GM19455 (cell line): ENCODE data around the gene KRT40.

Experiments
- ATAC-seq: cut with Tn5 transposase; IDR thresholded peaks from one replicate; pipeline ENCODE4 v1.9.1; 2021; ENCODE audit not compliant: unreplicated experiment

Gene KRT40

DNA sequence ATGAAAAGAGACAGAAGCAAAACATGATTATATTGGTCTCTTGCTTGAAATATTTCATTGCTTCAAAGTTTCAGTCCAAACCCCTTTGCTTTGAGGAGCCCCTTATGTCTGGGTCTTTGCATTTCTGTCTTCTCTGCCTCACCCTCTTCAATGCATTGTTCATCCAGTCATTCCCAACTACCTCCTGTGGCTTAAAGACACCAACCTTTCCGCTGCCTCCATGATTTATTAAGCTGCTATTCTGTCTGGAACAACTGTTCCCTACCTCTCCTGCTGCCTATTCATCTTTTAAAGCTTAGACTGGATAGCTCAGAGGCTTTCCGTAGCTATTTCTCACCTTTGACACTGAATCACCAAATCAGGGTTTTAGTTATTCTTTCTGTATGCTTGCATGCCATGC is 13.2 kb upstream of the KRT40 start:
- no peak for ATAC-seq

DNA sequence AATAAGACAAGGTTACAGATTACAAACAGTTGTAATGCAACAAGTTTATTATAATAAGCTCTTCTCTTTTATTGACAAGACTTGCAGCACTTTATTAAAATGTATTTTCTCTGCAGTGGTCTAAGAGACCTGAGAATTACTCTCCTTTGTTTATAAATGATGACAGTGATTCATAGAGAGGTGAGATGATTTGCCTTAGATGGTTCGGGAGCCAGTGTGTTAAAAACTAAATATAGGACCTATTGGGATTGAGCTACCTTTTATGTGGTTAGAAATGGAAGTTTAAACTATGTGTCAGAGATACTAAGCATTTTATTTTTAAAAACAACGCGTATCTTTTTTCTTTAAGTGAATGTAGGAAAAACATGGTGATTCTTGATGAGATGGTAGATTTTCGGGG is 12.7 kb upstream of the KRT40 start:
- no peak for ATAC-seq

DNA sequence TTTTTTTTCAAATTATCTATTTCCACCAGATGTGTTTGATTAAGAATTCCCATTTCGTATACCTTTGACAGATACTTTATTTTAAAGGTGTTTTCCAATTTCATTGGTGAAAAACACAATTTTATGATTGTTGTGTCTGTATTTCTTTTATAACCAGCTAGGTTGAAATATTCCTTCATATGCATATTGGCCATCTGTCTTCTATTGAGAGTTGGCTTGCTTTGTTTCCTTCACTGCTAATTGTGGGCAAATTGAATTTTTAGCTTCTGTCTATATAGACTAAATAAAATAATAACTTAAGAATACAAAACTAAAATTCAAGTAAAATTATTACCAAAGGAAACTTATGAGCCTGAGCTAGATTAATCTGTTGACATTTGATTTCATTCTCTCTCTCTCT is 11.0 kb upstream of the KRT40 start:
- no peak for ATAC-seq

DNA sequence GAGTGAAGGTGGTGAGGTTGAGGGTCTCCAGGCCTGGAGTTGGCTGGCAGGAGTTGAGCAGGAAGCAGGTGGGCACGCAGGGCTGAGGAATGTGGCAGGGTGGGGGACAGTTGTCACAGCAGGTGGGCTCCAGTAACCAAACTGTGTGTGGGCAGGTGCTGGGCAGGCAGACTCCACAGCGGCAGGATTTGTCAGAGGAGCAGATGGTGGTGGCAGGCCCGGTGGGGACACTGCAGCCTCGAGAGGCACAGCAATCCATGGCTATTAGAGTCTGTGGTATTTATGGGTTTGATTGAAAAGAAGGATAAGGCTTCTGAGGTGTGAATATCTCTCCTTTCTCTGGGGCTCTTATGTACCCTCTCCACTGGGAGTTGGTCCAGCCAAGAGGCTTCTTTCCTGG is 9.7 kb upstream of the KRT40 start, which contains the start of gene KRTAP3-3:
Gene KRTAP3-3 (minus strand): TSS at position 326 of the 400 bp plus-strand sequence. CDS start 67 bp downstream, at position 259.
- no peak for ATAC-seq

DNA sequence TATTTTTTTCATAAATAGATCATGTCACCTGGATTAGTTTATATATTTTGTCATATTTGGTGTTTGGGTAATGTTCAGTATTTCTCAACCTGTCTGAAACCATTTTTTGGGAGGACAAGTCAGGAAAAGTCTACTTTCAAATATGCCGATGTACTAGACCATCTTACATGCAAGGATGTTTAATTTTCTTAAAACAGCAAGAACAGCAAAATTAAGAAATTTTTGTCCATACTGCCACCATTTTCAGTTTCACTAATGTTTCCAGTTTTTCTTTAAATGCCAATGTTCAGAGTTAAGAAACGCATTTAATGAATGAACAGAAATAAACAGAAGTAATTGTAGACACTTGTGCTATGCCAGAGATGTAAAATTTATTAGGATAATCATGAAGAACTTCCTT is 9.0 kb upstream of the KRT40 start:
- ATAC-seq, result no peak

DNA sequence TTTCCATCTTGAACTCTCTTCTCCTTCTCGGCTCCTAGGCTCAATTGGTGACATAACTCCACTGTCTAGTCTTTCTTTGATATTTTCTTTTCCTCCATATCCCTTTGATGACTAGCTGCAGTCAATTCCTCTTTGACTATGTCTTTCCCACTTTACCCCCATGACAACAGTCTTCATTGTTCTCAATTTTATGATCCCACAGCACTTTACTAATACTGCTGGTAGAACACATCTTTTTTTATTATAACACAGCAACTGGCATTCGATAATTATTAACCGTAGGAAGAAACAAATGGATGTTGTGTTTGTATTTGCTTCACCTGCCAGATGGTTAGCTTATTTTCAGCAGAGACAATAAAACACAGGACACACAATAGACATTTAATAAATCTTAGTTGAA is 8.5 kb upstream of the KRT40 start:
- no peak for ATAC-seq

DNA sequence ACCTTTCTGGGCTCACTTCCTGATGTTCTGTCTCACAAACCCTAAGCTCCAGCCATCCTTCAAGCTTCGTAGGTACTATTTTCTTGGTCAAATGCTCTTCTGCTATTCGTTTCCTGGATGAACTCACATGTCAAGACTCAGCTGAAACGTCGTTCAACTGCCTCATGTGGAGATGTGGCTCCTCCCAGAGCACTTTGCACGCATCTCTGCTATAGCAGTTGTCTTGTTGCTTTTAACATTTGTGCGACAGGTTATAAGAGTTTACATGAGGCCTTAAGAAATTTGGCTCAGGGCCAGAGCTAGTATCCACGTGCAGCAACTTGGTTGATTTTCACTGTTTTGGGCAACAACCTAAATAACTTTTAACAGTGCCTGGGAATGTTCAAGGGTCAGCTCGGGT is 2.8 kb upstream of the KRT40 start:
- no peak for ATAC-seq

DNA sequence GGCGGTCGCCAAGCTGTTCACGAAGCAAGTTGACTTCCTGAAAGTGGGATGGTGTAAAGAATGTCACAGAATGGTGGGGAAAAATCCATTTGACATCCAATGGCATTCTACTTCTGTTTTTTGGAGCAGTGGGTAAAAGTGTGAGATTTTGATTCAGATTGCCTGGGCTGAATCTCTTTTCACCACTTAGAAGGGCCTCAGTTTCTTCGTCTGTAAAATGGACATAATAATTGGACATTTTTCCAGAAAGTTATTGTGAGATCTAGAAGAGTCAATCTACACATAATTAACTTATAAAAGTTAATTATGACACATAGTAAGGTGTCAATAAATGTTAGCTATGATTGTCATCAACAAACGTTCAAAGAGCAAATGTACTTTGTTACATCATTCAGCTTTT is 3.0 kb downstream of the KRT40 start:
- ATAC-seq, result no peak

DNA sequence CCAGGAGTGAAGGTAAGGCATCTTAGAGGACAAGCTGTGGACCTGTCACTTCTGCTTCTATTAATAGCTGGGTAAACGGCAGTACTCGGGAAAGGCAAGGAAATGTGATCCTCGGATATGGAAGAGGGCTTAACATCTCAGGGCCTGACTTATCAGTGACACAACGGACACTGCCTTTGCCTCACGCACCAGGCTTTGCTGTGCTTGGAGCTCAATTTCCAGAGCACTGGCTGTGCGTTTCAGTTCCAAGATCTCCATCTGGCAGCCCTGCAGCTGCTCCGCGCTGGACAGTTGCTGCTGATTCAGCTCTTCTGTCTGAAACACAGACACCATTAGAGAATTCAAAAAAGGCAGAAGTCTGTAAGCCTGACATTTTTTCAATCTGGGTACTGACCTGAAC is 3.5 kb downstream of the KRT40 start:
- no peak for ATAC-seq

DNA sequence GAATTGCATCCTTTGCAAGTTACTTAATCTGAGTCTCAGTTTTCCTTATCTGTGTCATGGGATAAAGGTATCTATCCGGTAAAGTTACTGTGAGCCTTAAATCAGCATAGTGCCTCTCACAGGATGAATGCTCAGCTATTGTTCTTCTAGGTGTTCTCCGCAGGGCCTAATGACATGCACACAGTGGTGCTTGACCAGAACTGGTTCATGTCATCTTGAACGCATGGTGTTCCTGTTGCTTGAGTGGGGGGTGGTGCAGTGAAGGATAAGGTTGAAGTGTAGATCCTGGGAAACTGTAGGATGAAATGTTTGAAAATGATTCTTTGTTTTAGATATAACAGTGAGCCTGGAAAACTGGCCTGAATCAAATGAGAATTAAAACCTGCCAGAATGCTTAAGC is 4.0 kb downstream of the KRT40 start:
- no peak for ATAC-seq

DNA sequence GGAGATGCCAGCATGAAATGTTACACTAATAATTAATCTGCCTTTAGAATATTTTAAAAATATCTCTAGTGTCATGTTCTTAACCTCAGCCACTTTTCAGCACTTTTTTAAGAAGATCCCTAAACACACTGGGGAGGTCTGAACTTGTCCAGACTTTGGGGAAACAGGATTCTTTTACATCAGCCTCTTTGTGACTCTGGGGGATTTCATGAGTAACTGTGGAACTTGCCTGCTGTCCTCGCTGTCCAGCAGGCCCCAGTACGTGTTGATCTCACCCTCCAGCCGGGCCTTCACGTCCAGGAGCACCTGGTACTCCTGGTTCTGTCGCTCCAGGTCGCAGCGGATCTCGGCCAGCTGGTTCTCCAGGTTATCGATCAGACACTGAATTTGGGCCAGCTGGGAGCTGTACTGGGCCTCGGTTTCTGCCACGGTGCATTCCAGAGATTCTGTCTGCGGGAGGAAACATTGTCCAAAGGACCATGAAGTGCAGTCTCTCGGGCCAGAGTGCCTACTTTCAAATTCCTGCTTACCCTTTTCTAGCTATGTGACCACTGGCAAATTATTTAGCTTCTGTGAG is 5.5 kb downstream of the KRT40 start:
- ATAC-seq, result no peak

DNA sequence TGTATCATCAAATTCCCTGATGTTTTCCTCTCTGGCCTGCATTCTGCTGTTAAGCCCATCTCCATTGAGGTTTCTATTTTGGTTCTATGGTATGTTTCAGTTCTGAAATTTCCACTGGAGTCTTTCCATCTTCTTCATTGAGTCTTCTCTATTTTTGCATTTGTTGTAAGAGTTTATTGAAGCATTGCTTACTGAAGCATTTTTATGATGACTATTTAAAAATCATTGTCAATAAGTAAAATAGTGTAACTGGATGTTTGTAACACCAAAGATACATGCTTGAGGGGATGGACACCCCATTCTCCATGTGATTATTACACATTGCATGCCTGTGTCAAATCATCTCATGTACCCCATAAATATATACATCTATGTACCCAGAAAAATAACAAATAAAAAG is 8.6 kb downstream of the KRT40 start:
- no peak for ATAC-seq

DNA sequence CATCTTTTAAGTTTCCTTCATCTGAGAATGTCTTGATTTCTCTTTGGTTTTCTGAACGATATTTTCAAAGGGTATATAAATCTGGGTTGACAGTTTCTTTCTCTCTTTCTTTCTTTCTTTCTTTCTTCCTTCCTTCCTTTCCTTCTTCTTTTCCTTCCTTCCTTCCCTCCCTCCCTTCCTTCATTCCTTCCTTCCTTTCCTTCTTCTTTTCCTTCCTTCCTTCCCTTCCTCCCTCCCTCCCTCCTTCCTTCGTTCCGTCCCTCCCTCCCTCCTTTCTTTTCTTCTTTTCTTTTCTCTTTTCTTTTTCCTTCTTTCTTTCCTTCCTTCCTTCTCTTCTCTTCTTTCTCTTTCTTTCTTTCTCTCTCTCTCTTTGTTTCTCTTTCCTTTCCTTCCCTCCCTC is 9.8 kb downstream of the KRT40 start:
- ATAC-seq, result no peak

DNA sequence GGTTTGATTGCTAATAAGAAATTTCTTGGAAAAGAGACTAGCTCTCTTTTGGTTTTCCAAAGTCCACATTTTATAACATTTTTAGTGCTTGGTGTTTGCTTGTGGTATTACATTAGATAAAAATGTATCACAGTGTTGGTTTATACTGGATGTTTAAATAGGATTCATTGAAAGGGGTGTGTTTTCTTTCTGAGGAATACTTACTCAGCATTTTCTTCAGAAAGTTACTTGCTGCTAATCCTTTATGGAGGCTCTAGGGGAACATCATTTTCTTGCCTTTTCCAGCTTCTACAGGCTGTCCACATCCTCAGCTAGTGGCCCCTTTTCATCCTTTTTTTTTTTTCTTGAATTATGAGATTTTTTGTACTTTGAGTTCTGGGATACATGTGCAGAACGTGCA is 16.5 kb downstream of the KRT40 start:
- no peak for ATAC-seq

DNA sequence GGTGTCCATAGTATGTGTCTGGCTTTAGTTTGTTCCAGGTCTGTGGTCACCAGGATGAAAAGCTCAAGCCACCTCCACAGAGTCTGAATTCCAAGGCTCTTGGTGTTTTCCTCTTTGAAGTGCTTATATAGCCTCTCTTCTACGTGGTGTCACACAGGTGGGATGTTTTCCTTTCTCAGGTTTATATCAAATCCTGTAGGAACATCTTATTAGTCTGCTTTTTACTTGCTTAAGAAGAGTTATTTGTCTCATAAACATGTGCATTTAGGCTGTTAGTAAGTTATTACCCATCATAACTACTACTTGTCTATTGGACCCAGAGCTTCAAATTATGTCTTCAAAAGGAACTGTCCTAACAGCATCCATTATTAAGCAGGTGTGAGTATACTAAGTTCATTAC is 17.3 kb downstream of the KRT40 start, which contains the start of gene KRT39:
Gene KRT39 (minus strand): TSS at position 101 of the 400 bp plus-strand sequence. CDS start 92 bp downstream, at position 9.
- ATAC-seq, result no peak

DNA sequence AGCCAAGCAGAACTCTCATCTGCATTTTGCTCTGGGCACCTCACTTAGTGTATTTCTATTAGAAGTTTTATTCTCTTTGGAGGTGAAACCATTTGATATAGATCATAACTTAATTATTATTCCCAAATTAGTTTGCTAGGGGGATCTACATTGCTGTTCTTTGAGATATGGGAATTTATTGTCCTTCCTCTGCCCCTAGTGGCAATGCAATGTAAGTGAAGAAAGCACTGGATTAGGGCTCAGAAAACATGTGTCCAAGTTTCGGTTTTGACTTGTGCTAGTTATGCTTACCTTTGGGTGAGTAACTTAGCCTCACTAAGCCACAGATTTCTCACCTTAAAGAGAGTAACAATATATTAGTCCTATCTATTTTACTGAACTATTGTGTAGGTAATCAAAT is 20.3 kb downstream of the KRT40 start:
- no peak for ATAC-seq

DNA sequence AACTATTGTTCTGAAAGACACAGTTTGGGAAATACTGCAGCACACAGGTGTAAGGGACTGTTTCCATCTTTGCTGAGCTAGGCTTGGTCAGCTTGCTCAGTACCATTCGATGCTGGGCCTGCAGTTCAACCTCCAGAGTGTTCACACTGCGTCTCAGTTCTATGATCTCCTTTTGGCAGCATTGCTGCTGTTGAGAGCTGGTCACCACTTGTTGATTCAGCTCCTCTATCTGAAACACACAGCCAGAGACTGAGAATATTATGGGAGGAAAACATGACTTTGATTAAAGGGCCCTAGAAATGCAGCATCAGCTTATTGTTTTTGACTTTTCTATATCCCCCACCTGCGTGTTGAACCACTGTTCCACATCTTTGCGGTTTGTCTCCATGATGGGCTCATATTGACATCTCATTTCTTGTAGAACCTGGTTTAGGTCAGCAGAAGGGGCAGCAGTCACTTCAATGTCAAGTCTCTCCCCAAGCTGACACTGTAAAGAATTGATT is 22.0 kb downstream of the KRT40 start:
- ATAC-seq, result no peak

DNA sequence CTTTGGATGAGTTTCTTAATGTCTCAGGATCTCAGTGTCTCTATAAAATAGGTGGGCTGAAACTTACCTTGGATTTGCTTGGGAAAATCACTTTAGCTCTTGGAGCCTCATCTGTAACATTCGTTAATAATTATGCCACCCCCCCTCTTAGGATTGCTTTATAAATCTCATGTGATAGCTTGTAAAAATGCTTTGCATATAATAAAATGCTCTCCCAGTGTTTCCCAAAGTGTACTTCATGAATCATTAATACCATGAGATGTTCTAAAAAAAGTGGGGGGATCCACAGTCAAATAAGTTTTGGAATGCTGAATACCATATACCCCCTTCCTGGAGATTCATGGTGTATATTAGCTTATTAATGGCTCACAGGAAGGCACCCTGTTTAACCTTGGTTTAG is 22.5 kb downstream of the KRT40 start:
- ATAC-seq, result no peak

DNA sequence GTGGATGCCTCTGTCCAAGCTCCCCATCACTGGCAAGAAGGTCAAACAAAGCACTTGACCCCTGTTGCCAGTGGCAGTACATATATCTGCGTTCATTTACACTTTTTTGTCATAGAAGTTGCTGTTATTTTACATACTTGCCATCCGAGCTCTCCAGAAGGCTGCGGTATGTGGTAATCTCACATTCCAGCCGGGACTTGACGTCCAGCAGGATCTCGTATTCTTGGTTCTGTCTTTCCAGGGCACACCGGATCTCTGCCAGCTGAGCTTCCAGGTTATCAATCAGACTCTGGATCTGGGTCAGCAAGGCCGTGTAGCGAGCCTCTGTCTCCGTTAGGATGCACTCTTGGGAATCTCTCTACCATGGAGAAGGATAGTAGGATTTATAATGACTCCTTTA is 24.0 kb downstream of the KRT40 start:
- no peak for ATAC-seq

DNA sequence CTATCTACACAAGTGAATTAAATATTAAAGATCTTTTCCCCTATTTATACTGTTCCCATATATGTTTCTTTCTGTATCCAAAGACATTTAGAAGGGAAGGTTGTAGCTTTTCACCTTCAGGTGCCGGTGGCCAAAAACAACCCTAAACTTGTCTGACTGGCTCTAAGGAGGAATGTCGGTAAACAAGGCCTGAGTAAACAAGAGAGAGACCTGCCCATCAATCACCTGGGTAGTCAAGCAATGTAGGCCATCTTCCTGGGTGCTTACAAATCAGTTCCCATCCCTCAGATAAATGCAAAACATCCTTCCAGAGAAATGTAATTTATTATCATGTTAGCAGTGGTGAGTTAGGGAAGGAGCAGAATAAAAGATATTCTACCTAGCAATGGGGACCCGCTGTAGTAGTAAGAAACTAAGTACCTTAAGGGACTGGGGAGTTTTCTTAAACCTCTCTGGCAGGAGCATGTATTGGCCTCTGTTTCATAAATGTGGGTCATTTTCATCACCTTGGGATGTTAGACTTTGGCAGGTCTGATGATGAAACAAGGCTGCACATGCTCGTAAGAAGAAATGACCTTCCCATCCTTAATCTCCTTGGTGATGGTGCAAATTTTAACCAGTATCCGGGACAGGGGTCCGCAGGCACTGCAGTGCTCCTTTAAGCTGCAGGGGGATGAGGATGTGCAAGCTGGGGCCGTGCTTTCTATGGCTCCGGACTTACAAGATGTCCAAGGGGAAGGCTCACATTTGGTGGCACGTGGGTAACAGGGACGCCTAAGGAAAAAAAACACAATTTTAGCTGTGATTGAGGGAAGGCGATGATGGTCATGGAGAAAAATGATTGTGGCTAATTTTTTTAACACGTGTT is 25.8 kb downstream of the KRT40 start:
- no peak for ATAC-seq

DNA sequence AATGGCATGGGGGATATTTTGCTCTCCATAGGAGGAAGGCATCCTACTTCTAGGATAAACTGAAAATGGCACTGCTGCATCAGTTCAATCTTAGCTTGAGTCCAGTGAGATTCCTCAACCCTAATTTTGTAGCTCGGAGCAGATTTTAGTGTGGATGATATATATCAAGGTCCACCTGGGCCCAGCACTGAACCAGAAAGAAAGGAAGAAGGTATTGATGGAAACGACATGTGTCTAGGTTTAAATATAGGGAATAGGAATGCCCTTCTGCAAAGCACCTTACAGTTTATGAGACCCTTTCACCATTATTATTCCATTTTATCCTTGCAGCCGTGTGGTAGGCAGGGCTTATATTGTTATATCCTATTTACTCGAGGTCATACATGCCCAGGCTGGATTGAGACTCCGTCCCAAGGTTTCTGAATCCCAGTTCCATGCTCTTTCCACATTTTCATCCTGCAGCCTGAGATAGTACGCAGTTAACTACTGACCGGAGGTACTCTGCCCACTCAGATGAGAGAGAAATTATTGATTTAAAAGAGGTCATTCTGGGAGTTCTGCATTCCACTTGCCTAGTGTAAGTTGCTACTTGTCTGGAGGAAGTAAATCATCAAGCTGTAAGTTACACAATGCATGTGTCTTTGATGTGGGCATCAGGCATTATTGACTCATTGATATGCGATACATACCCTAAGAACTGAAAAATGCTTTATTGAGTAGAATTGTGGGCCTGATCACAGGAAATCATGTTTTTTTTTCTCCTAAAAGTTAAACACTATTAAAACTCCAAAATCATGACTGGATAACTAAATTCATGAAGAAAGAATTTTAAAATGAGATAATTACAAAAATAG is 27.5 kb downstream of the KRT40 start:
- no peak for ATAC-seq
